ENCODE results near the gene TRMT5. TPM values are rescaled to one million over a fixed set of nuclear protein-coding genes. Genes with fewer than 3 reads are reported as not detected.

Gene TRMT5
- total and polyA plus RNA-seq, 10 of the 15 experiments (the other 5 are each of a cell fraction or from before 2014, with no cell fraction given) = 6.6 to 13.1 (median 9.4) TPM

DNA sequence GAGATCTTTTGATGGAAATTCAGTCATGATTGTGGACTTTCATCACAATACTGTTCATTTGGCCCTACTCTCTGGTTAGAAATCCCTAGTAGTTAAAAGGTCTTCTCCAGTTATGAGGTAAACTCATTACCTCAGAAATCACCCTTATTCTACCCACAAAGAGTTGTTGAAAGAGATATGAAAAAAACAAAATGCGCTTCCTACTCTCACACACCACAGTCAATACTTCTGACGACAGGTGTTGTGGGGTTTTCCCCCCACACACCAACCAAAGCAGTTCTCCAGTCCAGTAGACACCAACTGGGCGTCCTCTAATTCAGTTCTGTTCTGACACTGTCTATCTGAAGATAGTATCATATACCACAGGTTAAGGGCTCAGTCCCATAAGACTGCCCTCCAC is 54.9 kb downstream of the TRMT5 start (continued):
- TF ChIP-seq JUND (IDR thresholded peaks at IDR 0.05; ENCODE audit: low read depth, low read length) (no peak), SREBF2 (IDR thresholded peaks at IDR 0.05; ENCODE audit: low read length) (no peak), NKRF (conservative IDR thresholded peaks at IDR 0.05) (no peak), CHD1 (IDR thresholded peaks at IDR 0.05; ENCODE audit: low read depth, low read length) (no peak), RBBP5 (conservative IDR thresholded peaks at IDR 0.05) (no peak), EP300 (IDR thresholded peaks at IDR 0.05; ENCODE audit: borderline replicate concordance in 1 of 2, control insufficient read depth in 1 of 2, low read depth in 2 of 2, low read length in 2 of 2) (no peak), RUNX3 (IDR thresholded peaks at IDR 0.05; ENCODE audit: low read length) (peak; percentile 81), NFXL1 (IDR thresholded peaks at IDR 0.05; ENCODE audit: borderline replicate concordance) (no peak), CHD2 (IDR thresholded peaks at IDR 0.05; ENCODE audit: borderline replicate concordance, low read depth, low read length) (no peak), NFIC (IDR thresholded peaks at IDR 0.05; ENCODE audit: low read depth, low read length) (0 out of 2 replicates have a peak, but pooled peaks have one; percentile 22), ZNF384 (IDR thresholded peaks at IDR 0.05; ENCODE audit: borderline replicate concordance, low read depth, low read length) (no peak), ASH2L (IDR thresholded peaks at IDR 0.05; ENCODE audit: borderline replicate concordance, low read depth) (no peak), MTA2 (IDR thresholded peaks at IDR 0.05; ENCODE audit: low read depth) (peak; percentile 15; the same call in 1 of the 2 replicates), RELB (IDR thresholded peaks at IDR 0.05; ENCODE audit: low read depth) (no peak), PRDM15 (CRISPR knock-in tag; IDR thresholded peaks at IDR 0.05) (no peak), MAX (IDR thresholded peaks at IDR 0.05; ENCODE audit: low read depth, low read length) (no peak), BCL11A (IDR thresholded peaks at IDR 0.05; ENCODE audit: low read depth, low read length) (0 out of 2 replicates have a peak, but pooled peaks have one; percentile 25), NR2C1 (IDR thresholded peaks at IDR 0.05) (no peak), SPI1 (IDR thresholded peaks at IDR 0.05; ENCODE audit: borderline replicate concordance, insufficient read depth, low read depth, low read length) (no peak), HDGF (IDR thresholded peaks at IDR 0.05) (no peak), RELA (IDR thresholded peaks at IDR 0.05; ENCODE audit: borderline replicate concordance, partially characterized antibody) (no peak)
- TF ChIP-seq, protein P1, sequence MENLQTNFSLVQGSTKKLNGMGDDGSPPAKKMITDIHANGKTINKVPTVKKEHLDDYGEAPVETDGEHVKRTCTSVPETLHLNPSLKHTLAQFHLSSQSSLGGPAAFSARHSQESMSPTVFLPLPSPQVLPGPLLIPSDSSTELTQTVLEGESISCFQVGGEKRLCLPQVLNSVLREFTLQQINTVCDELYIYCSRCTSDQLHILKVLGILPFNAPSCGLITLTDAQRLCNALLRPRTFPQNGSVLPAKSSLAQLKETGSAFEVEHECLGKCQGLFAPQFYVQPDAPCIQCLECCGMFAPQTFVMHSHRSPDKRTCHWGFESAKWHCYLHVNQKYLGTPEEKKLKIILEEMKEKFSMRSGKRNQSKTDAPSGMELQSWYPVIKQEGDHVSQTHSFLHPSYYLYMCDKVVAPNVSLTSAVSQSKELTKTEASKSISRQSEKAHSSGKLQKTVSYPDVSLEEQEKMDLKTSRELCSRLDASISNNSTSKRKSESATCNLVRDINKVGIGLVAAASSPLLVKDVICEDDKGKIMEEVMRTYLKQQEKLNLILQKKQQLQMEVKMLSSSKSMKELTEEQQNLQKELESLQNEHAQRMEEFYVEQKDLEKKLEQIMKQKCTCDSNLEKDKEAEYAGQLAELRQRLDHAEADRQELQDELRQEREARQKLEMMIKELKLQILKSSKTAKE (IDR thresholded peaks at IDR 0.05; ENCODE audit: low read depth, poor library complexity, severe bottlenecking) = peak; percentile 29

Measured in GM12878 (cell line).